Measurements from ENCODE around the gene CTDP1. TPM values are rescaled to one million over a fixed set of nuclear protein-coding genes. Genes with fewer than 3 reads are reported as not detected.

CTDP1 gene
- polyA plus RNA-seq, 1 experiment: 12.9 TPM

GRCh38 chr18:79678665-79679551, 695 bp upstream of the CTDP1 start:
- TF ChIP-seq CTCF (IDR thresholded peaks at IDR 0.05; ENCODE audit: insufficient read depth, low read depth, low read length): no peak
- ChIA-PET POLR2A (no interaction called here), CTCF (interaction anchor here (1.9 kb wide), 1 partner anchor 24 kb away, joined by 4 read pairs; no protein-coding TSS in a partner anchor)
- DNase-seq (ENCODE audit: low read depth): peak; percentile 93
- Histone ChIP-seq H3K4me3 (ENCODE audit: low read depth, low read length) (peak overlapping the region; percentile 57), H3K36me3 (ENCODE audit: control insufficient read depth, insufficient read depth, low read length) (no peaks in the 10 kb centered on the region; the same call in 1 of the 2 replicates), H3K27me3 (ENCODE audit: control insufficient read depth, insufficient read depth, low read length) (no peaks in the 10 kb centered on the region)

- Histone ChIP-seq H3K27me3 (ENCODE audit: control insufficient read depth, insufficient read depth, low read length) (no peaks in the 10 kb centered on the region), H3K36me3 (ENCODE audit: control insufficient read depth, insufficient read depth, low read length) (no peaks in the 10 kb centered on the region; the same call in 1 of the 2 replicates), H3K4me3 (ENCODE audit: low read depth, low read length) (peak overlapping the region; percentile 57)
- 0 out of 2 replicates have a peak, but pooled peaks have one; percentile 7 for TF ChIP-seq CTCF (IDR thresholded peaks at IDR 0.05; ENCODE audit: insufficient read depth, low read depth, low read length)
- DNase-seq (ENCODE audit: low read depth): no peak
- CTCF ChIA-PET: interaction anchor here (0.5 to 1.9 kb wide), 2 partner anchors 23 to 97 kb away, joined by 3 to 4 read pairs; no protein-coding TSS in a partner anchor
- POLR2A ChIA-PET: no interaction called here
Observed at GRCh38 chr18:79680100-79680879, 687 bp downstream of the CTDP1 start.

DNA sequence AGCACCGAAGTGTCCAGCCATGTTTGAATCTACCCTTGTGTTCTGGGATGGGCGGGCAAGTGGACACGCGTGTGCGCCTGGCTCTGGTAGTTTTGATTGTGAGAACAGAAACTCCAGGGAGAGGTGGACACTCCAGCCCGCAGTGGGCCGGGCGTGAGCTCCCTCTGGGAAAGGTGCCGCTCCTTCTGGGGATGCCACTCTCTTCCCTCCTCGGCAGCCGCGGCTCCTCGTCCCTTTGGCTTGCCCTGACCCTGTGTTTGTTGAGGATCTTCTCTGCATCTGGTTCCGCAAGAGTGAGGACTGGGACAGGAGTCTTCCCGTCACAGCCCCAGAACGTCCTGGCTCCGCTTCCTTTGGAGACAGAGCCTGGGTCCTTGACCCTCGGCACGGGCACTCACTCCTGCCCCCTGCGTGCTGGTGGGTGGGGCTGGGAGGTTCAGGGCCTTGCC, 1.3 kb downstream of the CTDP1 start:
- TF ChIP-seq CTCF (IDR thresholded peaks at IDR 0.05; ENCODE audit: insufficient read depth, low read depth, low read length): no peak

DNA sequence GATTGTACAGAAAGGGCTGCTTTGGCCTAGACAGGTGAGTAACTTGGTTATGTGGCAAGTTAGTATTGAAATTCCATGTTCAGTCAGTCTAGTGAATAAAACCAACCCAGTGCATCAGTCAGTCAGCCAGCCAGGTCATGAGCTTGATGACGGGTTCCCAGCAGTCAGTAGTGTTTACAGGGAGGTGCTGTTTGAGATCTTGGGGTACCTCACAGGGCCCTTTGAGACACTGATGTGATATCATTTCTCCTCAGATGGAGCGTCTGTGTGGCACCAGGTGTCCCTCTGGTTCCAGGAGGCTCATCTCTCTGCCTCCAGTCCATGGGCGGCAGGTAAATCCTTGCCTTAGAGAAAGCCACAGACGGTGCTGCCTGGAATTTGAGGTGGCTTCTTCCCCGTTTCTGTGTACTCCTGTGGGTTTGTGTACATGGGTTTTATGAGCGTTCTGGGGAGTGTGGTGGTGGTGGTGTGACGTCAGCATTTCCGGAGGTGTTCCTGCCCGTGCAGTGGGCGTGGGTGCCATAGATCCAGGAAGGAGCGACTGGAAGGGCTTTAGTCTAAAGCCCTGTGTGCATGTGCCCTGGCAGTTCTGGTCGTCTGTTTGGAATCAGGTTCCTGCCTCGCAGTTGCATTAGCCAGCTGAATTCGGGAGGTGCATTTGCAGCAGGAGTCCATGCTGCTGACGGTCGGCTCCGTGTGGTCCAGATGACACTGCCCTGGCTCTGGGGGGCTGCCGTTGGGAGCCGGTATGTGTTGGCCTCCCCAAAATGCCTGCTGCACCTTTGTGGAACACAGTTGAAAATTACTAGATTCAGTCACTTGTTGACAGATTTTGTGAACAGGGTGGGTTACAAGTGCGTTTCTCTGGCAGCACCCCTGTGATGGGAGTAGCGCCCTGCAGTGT, 2.1 kb downstream of the CTDP1 start:
- ChIA-PET POLR2A (no interaction called here), CTCF (no interaction called here)
- DNase-seq (ENCODE audit: low read depth): no peak
- Histone ChIP-seq H3K36me3 (ENCODE audit: control insufficient read depth, insufficient read depth, low read length) (no peaks in the 10 kb centered on the region), H3K27me3 (ENCODE audit: control insufficient read depth, insufficient read depth, low read length) (no peaks in the 10 kb centered on the region), H3K4me3 (ENCODE audit: low read depth, low read length) (no peak overlapping the region)
- TF ChIP-seq CTCF (IDR thresholded peaks at IDR 0.05; ENCODE audit: insufficient read depth, low read depth, low read length): no peak

More for the DNA sequence above, 1.3 kb downstream of the CTDP1 start:
- Histone ChIP-seq H3K4me3 (ENCODE audit: low read depth, low read length) (peak overlapping the region; percentile 57), H3K27me3 (ENCODE audit: control insufficient read depth, insufficient read depth, low read length) (no peaks in the 10 kb centered on the region), H3K36me3 (ENCODE audit: control insufficient read depth, insufficient read depth, low read length) (no peaks in the 10 kb centered on the region; the same call in 1 of the 2 replicates)
- POLR2A ChIA-PET: no interaction called here
- no peak for DNase-seq (ENCODE audit: low read depth)
- CTCF ChIA-PET: no interaction called here
